ENCODE measurements around the gene LRRC23.

LRRC23 gene

DNA sequence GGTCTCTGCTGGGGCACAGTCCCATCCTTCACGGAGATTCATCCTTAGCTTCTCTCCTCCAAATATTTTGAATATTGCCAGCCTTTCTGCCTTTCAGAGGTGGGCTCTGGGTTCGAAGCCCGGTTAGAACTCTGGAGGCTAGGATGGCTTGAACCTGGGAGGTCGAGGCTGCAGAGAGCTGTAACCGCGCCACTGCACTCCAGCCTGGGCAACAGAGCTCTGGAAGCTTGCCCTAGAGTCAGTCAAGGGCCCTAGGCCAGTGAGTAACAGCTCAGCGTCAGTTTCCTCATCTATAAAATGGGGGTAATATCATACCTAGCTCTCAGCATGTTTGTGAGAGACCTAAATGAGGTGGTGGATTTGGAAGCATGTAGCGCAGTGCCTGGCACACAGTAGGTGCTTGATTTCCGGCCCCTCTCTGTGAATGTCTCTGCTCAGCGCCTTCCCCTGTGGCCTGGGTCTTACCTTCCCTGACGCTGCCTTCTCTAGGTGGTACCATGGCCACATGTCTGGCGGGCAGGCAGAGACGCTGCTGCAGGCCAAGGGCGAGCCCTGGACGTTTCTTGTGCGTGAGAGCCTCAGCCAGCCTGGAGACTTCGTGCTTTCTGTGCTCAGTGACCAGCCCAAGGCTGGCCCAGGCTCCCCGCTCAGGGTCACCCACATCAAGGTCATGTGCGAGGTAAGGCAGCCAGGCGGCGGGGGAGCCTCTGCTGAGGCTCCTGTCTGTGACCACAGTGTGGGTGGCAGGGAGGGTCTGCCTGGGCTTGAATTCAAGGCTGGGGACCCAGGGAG is 49.9 kb downstream of the LRRC23 start:
- no peak for DNase-seq (ENCODE audit: insufficient read length, low spot score)
- no peak for FAIRE-seq
- no peak; the same call in 1 of the 2 replicates for TF ChIP-seq TAF1 (IDR thresholded peaks at IDR 0.05; ENCODE audit: low read depth, low read length)
- no peak for TF ChIP-seq PAX5 (IDR thresholded peaks at IDR 0.05; ENCODE audit: insufficient read depth, low read length, severe bottlenecking)
- TF ChIP-seq POLR2A (IDR thresholded peaks at IDR 0.05; ENCODE audit: low read depth, low read length), result 0 out of 2 replicates have a peak, but pooled peaks have one; percentile 4

DNA sequence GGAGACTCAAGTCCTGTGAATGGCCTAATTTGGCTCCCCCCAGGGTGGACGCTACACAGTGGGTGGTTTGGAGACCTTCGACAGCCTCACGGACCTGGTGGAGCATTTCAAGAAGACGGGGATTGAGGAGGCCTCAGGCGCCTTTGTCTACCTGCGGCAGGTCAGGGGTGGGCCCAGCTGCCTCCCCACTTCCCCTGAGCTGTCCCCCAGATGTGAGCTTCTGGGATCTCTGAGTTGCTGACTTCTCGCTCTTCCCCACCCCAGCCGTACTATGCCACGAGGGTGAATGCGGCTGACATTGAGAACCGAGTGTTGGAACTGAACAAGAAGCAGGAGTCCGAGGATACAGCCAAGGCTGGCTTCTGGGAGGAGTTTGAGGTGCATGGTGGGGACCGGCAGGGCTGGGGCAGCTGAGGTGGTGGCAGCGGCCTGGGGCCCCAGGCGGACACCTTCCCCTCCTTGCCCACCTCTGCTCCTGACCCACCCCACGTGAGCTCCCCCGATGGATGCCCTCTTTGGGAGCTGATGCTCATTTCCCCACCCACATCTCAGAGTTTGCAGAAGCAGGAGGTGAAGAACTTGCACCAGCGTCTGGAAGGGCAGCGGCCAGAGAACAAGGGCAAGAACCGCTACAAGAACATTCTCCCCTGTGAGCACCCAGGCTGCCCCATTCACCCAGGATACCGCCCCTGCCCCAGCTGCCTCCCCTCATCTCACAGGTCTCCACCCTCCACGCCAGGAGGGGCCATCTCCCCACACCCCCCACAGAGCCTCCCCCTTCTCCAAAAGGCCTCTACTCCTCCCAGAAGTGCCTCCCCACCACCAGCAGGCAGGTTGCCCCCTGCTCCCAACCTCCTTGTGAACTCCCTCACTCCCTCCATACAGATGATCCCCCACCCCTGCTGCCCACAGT is 50.7 kb downstream of the LRRC23 start:
- no peak for TF ChIP-seq TAF1 (IDR thresholded peaks at IDR 0.05; ENCODE audit: low read depth, low read length)
- no peak for TF ChIP-seq SPI1 (IDR thresholded peaks at IDR 0.05; ENCODE audit: low read depth, low read length)
- TF ChIP-seq POLR2AphosphoS5 (IDR thresholded peaks at IDR 0.05; ENCODE audit: low read depth, low read length), result no peak
- TF ChIP-seq POLR2A (IDR thresholded peaks at IDR 0.05; ENCODE audit: low read depth, low read length), result no peak
- TF ChIP-seq PAX5 (IDR thresholded peaks at IDR 0.05; ENCODE audit: insufficient read depth, low read length, severe bottlenecking), result no peak
- TF ChIP-seq POU2F2 (IDR thresholded peaks at IDR 0.05; ENCODE audit: low read depth, low read length), result no peak
- no peak for DNase-seq (ENCODE audit: insufficient read length, low spot score)
- FAIRE-seq, result peak; percentile 56

DNA sequence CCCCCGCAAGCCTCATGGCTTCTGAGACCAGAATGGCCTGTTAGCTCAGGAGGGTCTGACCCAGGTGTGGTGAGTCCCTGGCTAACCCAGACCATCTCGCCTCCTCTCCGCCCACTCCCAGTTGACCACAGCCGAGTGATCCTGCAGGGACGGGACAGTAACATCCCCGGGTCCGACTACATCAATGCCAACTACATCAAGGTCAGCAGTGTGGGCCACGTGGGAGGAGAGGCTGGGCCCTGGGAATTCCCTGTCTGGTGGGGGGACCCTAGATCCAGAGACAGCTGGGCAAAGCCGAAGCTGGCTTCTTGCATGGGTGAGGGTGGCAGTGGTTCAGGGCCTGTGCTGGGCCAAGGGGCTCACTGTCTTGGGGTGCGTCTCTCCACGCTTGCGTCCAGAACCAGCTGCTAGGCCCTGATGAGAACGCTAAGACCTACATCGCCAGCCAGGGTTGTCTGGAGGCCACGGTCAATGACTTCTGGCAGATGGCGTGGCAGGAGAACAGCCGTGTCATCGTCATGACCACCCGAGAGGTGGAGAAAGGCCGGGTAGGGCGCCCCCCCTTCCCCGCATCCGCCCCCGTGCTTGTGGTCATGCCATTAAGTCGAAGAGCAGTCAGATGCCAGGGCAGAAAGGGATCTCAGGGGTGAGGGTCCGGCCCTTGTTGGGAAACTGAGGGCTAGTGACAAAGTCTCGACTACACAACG is 51.6 kb downstream of the LRRC23 start:
- TF ChIP-seq TAF1 (IDR thresholded peaks at IDR 0.05; ENCODE audit: low read depth, low read length) (no peak), POLR2A (IDR thresholded peaks at IDR 0.05; ENCODE audit: low read depth, low read length) (0 out of 2 replicates have a peak, but pooled peaks have one; percentile 14)
- no peak for DNase-seq (ENCODE audit: insufficient read length, low spot score)
- peak; percentile 90 for FAIRE-seq

DNA sequence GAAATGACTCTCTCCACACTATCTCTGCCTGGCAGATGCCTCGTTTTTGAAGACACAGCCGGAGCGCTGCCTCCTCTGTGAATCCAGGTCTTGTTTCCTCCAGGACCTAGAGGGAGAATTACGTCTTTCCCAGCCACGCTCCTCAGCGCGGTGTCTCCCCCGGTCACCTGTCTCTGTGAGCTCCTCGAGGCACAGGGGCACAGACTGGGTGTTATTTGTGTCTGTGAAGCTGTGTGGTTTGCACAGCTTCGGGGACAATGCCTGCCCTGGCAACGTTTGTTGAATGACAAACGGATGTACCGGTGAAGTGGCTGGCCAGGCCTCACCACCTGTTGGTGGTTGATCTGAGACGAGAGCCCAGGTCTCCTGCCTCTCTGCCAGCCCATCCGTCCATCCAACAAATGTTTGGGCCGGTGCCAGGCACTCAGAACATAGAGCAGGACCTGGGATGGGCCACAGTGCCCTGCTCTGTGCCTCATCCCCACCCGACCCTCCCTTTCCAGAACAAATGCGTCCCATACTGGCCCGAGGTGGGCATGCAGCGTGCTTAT is 52.6 kb downstream of the LRRC23 start:
- TF ChIP-seq POLR2AphosphoS5 (IDR thresholded peaks at IDR 0.05; ENCODE audit: low read depth, low read length) (0 out of 2 replicates have a peak, but pooled peaks have one; percentile 12), POU2F2 (IDR thresholded peaks at IDR 0.05; ENCODE audit: low read depth, low read length) (no peak), POLR2A (IDR thresholded peaks at IDR 0.05; ENCODE audit: low read depth, low read length) (0 out of 2 replicates have a peak, but pooled peaks have one; percentile 0)
- FAIRE-seq (peak; percentile 72), DNase-seq (ENCODE audit: insufficient read length, low spot score) (no peak)

DNA sequence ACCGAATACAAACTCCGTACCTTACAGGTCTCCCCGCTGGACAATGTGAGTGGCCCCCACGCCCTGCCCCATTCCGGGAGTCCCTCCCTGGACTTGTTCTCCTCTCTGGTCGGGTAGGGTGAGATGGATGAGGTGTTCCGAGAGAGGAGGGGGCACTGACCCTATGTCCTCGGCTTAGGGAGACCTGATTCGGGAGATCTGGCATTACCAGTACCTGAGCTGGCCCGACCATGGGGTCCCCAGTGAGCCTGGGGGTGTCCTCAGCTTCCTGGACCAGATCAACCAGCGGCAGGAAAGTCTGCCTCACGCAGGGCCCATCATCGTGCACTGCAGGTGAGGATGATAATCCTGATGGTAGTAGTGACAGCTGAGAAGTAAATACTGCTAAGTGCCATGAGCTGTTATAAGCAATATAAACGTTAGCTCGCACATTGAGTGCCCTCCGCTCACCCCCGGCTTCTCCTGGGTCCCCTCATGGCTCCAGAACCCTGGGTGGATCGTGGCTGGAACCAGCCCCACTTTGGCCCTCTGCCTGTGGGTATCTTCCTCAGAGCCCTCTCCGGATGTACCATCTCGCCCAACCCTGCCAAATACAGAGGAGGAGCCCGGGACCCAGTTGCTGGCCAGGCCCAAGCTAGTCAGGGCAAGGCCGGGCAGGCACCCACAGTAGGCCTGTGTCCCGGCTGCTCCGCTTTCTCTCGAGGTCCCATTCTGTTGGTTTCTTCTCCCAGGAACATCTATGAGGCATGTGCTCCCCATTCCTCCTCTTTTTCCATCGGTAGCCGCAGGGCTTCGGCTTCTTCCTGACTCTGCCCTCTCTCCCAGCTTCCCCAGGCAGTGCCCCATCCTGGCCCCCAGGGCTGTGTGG is 53.4 kb downstream of the LRRC23 start:
- FAIRE-seq (no peak), DNase-seq (ENCODE audit: insufficient read length, low spot score) (no peak)
- no peak for TF ChIP-seq SPI1 (IDR thresholded peaks at IDR 0.05; ENCODE audit: low read depth, low read length)
- TF ChIP-seq POU2F2 (IDR thresholded peaks at IDR 0.05; ENCODE audit: low read depth, low read length), result peak; percentile 61; the same call in 1 of the 2 replicates
- TF ChIP-seq POLR2AphosphoS5 (IDR thresholded peaks at IDR 0.05; ENCODE audit: low read depth, low read length), result peak; percentile 23; the same call in 1 of the 2 replicates

DNA sequence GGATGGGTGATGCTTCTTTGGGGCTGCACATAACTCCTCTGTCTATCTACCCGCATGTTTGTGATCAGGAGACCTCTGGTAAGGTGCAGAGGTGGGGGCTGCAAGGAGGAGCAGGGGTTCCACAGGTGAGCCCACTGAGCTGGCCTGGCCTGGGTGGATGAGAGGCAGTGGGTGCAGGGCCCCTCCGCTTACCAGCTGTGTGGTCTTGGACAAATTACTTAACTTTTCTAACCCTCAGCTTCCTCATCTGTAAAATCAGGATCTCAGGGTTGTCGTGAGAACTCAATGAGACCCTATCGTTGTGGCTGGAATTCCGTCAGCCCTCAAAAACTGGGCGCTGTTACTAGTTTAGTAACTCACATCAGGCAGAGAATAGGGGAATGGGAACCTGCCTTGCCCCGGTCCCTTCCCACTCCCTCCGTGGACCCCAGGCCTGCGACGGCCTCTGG is 54.0 kb downstream of the LRRC23 start:
- DNase-seq (ENCODE audit: insufficient read length, low spot score) (no peak), FAIRE-seq (no peak)
- TF ChIP-seq PAX5 (IDR thresholded peaks at IDR 0.05; ENCODE audit: insufficient read depth, low read length, severe bottlenecking) (no peak), POU2F2 (IDR thresholded peaks at IDR 0.05; ENCODE audit: low read depth, low read length) (no peak), SPI1 (IDR thresholded peaks at IDR 0.05; ENCODE audit: low read depth, low read length) (no peak), TAF1 (IDR thresholded peaks at IDR 0.05; ENCODE audit: low read depth, low read length) (no peak), POLR2AphosphoS5 (IDR thresholded peaks at IDR 0.05; ENCODE audit: low read depth, low read length) (no peak), POLR2A (IDR thresholded peaks at IDR 0.05; ENCODE audit: low read depth, low read length) (no peak)

DNA sequence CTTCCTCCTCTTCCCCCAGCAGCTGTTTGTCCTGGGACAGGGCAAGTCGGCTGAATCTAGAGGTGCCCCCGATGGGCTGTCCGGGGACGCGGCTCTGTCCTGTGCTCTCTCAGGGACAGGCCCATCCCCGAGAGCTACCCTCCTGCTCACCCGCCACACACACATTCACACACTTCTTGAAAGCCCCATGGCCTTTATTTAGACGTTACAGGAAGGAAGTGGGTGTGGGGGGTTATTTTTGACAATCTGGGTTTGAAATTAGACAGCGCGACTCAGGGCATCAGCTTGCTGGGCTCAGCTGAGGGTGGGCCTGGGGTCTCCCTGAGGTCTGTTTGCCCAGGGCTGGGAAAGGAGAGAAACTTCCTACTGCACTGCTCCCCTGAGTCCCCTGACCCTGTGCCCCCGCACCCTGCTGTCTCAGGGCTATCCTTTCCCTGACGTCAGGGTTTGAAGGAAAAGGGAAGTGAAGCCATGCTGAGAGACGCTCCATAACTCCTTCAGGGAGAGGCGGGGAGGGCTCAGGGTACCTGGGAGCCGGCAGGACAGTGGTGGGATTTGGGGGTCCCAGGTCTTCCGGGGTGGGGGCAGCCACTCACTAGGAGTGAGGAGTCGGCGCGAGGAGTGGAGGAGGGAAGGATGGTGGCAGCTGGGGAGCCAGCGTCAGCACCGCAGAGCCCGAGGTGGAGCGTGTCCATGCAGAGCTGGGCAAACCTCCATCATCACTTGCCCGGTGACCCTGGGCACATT is 54.6 kb downstream of the LRRC23 start:
- TF ChIP-seq SPI1 (IDR thresholded peaks at IDR 0.05; ENCODE audit: low read depth, low read length), result peak; percentile 95
- TF ChIP-seq TAF1 (IDR thresholded peaks at IDR 0.05; ENCODE audit: low read depth, low read length), result peak; percentile 57; the same call in 1 of the 2 replicates
- peak; percentile 75 for TF ChIP-seq POLR2A (IDR thresholded peaks at IDR 0.05; ENCODE audit: low read depth, low read length)
- peak; percentile 49 for TF ChIP-seq PAX5 (IDR thresholded peaks at IDR 0.05; ENCODE audit: insufficient read depth, low read length, severe bottlenecking)
- TF ChIP-seq POLR2AphosphoS5 (IDR thresholded peaks at IDR 0.05; ENCODE audit: low read depth, low read length), result peak; percentile 80
- TF ChIP-seq POU2F2 (IDR thresholded peaks at IDR 0.05; ENCODE audit: low read depth, low read length), result peak; percentile 90
- peak; percentile 95 for FAIRE-seq

More for the DNA sequence above, 54.6 kb downstream of the LRRC23 start:
- no peak for DNase-seq (ENCODE audit: insufficient read length, low spot score)
